HCT116 (cell line): Measurements from ENCODE around the gene TCP11. TPM values are rescaled to one million over a fixed set of nuclear protein-coding genes. Genes with fewer than 3 reads are reported as not detected.

ENCODE experiments used
- ATAC-seq: fragments of 200-7000 bp; cut with Tn5 transposase; 2 replicates; pipeline ENCODE4 v1.9.1; 2020; ENCODE audit warnings: mild to moderate bottlenecking, moderate library complexity
- BruUV-seq: library from RNA; stranded (reverse); fragments of 400-500 nt; replicated peaks from 2 replicates; lab custom pipeline; 2021; lab: Mats Ljungman, UMichigan
- CTCF ChIA-PET: fragments of 300-600 bp; sonication (Branson Sonifier 250); formaldehyde crosslinking; loops from one replicate; lab custom pipeline; 2021; ENCODE audit warnings: antibody characterized with exemption; lab: Charles Lee
- POLR2A ChIA-PET: fragments of 300-600, 350-600 bp; sonication (Branson Sonifier 250); formaldehyde crosslinking; loops from one replicate; lab custom pipeline; 2021; ENCODE audit warnings: antibody characterized with exemption; lab: Charles Lee
- RAD21 ChIA-PET, 2 experiments: fragments of 300-600 bp; sonication (Branson Sonifier 250); formaldehyde crosslinking; loops; one replicate each; lab custom pipeline; 2023; ENCODE audit warnings: low total read pairs in 2 of 2; ENCODE audit not compliant: uncharacterized antibody in 2 of 2, unreplicated experiment in 2 of 2, low non-redundant PET in 1 of 2; lab: Charles Lee
- DNase-seq: peaks from one replicate; pipeline ENCODE4 v3.0.0-alpha.2; 2010; ENCODE audit warnings: low read depth, low spot score
- H2AFZ ChIP-seq: fragments of 200-600 bp; shearing (Covaris generic), sonication (generic); 2 replicates; pipeline ENCODE4 v1.6.1; 2017; ENCODE audit warnings: low read depth, mixed run types, mixed read lengths, antibody characterized with exemption, low read length; ENCODE audit not compliant: poor library complexity, severe bottlenecking
- H3K27ac ChIP-seq: 2 replicates; pipeline ENCODE4 v1.5.1; 2012; ENCODE audit warnings: low read depth, low read length
- H3K27me3 ChIP-seq: fragments of 200-600 bp; sonication (generic); 2 replicates; pipeline ENCODE4 v1.6.1; 2016; ENCODE audit warnings: mixed run types, low read length, mixed read lengths; ENCODE audit not compliant: insufficient read depth
- H3K36me3 ChIP-seq, 2 experiments: fragments of 200-500 bp in 1 of 2; fragments of 200-600 bp in 1 of 2; sonication (Bioruptor generic) in 1 of 2; sonication (generic) in 1 of 2; 2 replicates each; pipeline versions ENCODE4 v1.5.1 to v1.6.1; 2014 to 2016; ENCODE audit warnings: low read length in 2 of 2, inconsistent platforms in 1 of 2, mixed read lengths in 1 of 2, mixed run types in 1 of 2; ENCODE audit not compliant: insufficient read depth in 2 of 2, control insufficient read depth in 1 of 2
- H3K4me1 ChIP-seq, 2 experiments: fragments of 200-600 bp in 1 of 2; sonication (generic) in 1 of 2; 2 replicates each; pipeline versions ENCODE4 v1.5.1 to v1.6.1; 2012 to 2017; ENCODE audit warnings: low read length in 2 of 2, inconsistent platforms in 1 of 2, mild to moderate bottlenecking in 1 of 2, mixed read lengths in 1 of 2, mixed run types in 1 of 2, moderate library complexity in 1 of 2; ENCODE audit not compliant: insufficient read depth in 2 of 2, control insufficient read depth in 1 of 2
- H3K4me2 ChIP-seq: fragments of 200-600 bp; sonication (generic); 2 replicates; pipeline ENCODE4 v1.6.1; 2017; ENCODE audit warnings: mixed run types, low read length, mixed read lengths
- H3K4me3 ChIP-seq, 2 experiments: fragments of 200-600 bp in 1 of 2; sonication (generic) in 1 of 2; replicated peaks in 1 of 2; 2 replicates each; pipeline ENCODE4 v1.5.1; 2011 to 2016; ENCODE audit warnings: low read length in 2 of 2, control low read depth in 1 of 2, low read depth in 1 of 2, mild to moderate bottlenecking in 1 of 2, mixed read lengths in 1 of 2, mixed run types in 1 of 2
- H3K79me2 ChIP-seq: fragments of 200-600 bp; sonication (generic); 2 replicates; pipeline ENCODE4 v1.6.1; 2017; ENCODE audit warnings: mild to moderate bottlenecking, mixed run types, low read length, moderate library complexity, mixed read lengths; ENCODE audit not compliant: insufficient read depth
- H3K9ac ChIP-seq: fragments of 200-600 bp; sonication (generic); 2 replicates; pipeline ENCODE4 v1.6.1; 2016; ENCODE audit warnings: low read length, mixed read lengths
- H3K9me2 ChIP-seq: fragments of 200-600 bp; sonication (generic), shearing (Covaris generic); 2 replicates; pipeline ENCODE4 v1.6.1; 2017; ENCODE audit warnings: mixed run types, mild to moderate bottlenecking, moderate library complexity; ENCODE audit not compliant: insufficient read depth
- H3K9me3 ChIP-seq, 2 experiments: fragments of 200-500 bp in 1 of 2; fragments of 200-600 bp in 1 of 2; sonication (Bioruptor generic) in 1 of 2; sonication (generic) in 1 of 2; 2 replicates each; pipeline ENCODE4 v1.6.1; 2014 to 2017; ENCODE audit warnings: low read length in 2 of 2, mixed read lengths in 2 of 2, inconsistent platforms in 1 of 2, low read depth in 1 of 2, mild to moderate bottlenecking in 1 of 2, mixed run types in 1 of 2, moderate library complexity in 1 of 2; ENCODE audit not compliant: control insufficient read depth in 1 of 2, insufficient read depth in 1 of 2
- H4K20me1 ChIP-seq: fragments of 200-600 bp; sonication (generic), shearing (Covaris generic); 2 replicates; pipeline ENCODE4 v1.6.1; 2017; ENCODE audit warnings: mixed run types, mild to moderate bottlenecking, moderate library complexity; ENCODE audit not compliant: insufficient read depth
- ELF1 ChIP-seq: IDR thresholded peaks from 2 replicates; pipeline ENCODE4 v1.6.1; 2012; ENCODE audit warnings: low read depth, borderline replicate concordance
- EZH2phosphoT487 ChIP-seq: fragments of 200-600 bp; IDR thresholded peaks from 2 replicates; pipeline ENCODE4 v1.6.1; 2018; ENCODE audit warnings: antibody characterized with exemption, borderline replicate concordance
- SIN3A ChIP-seq: IDR thresholded peaks from 2 replicates; pipeline ENCODE4 v1.6.1; 2012; ENCODE audit warnings: low read depth
- SP1 ChIP-seq: IDR thresholded peaks from 2 replicates; pipeline ENCODE4 v1.6.1; 2012; ENCODE audit warnings: low read depth
- SRF ChIP-seq: IDR thresholded peaks from 2 replicates; pipeline ENCODE4 v1.6.1; 2012; ENCODE audit warnings: low read depth
- ZBTB33 ChIP-seq: IDR thresholded peaks from 2 replicates; pipeline ENCODE4 v1.6.1; 2011; ENCODE audit warnings: mild to moderate bottlenecking, low read length, moderate library complexity; ENCODE audit not compliant: insufficient replicate concordance; ENCODE audit errors: extremely low read depth
- ZFX ChIP-seq: fragments of 450-650 bp; IDR thresholded peaks from 2 replicates; pipeline ENCODE4 v1.6.1; 2017
- intact Hi-C: fragments of 100-400 bp; cut with micrococcal nuclease; formaldehyde crosslinking; loops from 2 replicates; pipeline ENCODE4 v1.10.0; 2022
- total RNA-seq: library from RNA; stranded (reverse); gene quantifications from one replicate; pipeline ENCODE4 v1.2.1, GENCODE V29; 2021; ENCODE audit not compliant: unreplicated experiment

TCP11 gene
- total RNA-seq, 1 experiment from 2014 or later = not detected

GRCh38 chr6:35181933-35182612, 40.9 kb upstream of the TCP11 start (continued):
- TF ChIP-seq ZBTB33 (no peak), EZH2phosphoT487 (no peak)

GRCh38 chr6:35181308-35181932, 40.3 kb upstream of the TCP11 start:
- ChIA-PET RAD21 (no interaction called here), POLR2A (interaction anchor here (1.1 to 1.4 kb wide), 2 partner anchors 9 to 25 kb away, joined by 3 read pairs; no protein-coding TSS in a partner anchor), CTCF (interaction anchor here (1.1 kb wide), 1 partner anchor 24 kb away, joined by 3 read pairs; no protein-coding TSS in a partner anchor)
- no peak for TF ChIP-seq ELF1
- TF ChIP-seq SRF = no peak
- TF ChIP-seq SP1 = 0 out of 2 replicates have a peak, but pooled peaks have one; percentile 10
- no peak for TF ChIP-seq ZFX
- no peak for TF ChIP-seq SIN3A
- intact Hi-C loops = no loop called here
- no peaks in the 10 kb centered on the region for H3K36me3 ChIP-seq
- H3K4me1 ChIP-seq = peaks cover 20 to 44% of the 10 kb centered on the region in 2 experiments
- BruUV-seq = no TSS peak
- H3K27ac ChIP-seq = peak overlapping the region; percentile 63
- H2AFZ ChIP-seq = peak overlapping the region; percentile 28
- no peaks in the 10 kb centered on the region for H3K79me2 ChIP-seq
- no peak for DNase-seq
- peak overlapping the region; percentile 53 for H3K9ac ChIP-seq
- ATAC-seq = peak; percentile 39
- no peaks in the 10 kb centered on the region for H3K9me2 ChIP-seq
- H3K4me2 ChIP-seq = peak overlapping the region; percentile 86
- peak overlapping the region; percentile 33 to 51 for H3K4me3 ChIP-seq
- H3K9me3 ChIP-seq = no peaks in the 10 kb centered on the region
- no peaks in the 10 kb centered on the region for H3K27me3 ChIP-seq
- no peaks in the 10 kb centered on the region for H4K20me1 ChIP-seq
